Peyer's patch (tissue), 4 donors: Measurements from ENCODE around the gene WWTR1.

Experiments used
- POLR2A ChIP-seq, 2 donors: fragments of 450-650 bp; IDR thresholded peaks; one replicate each; pipeline ENCODE4 v1.5.1; 2017; ENCODE audit warnings: antibody characterized with exemption in 2 of 2, mild to moderate bottlenecking in 2 of 2, moderate library complexity in 2 of 2
- TF ChIP-seq, protein P1 (sequence below), 6 experiments: fragments of 450-650 bp in 4 of 6; fragments of 200-600 bp in 2 of 6; sonication (generic) in 1 of 6; IDR thresholded peaks; one replicate each; pipeline ENCODE4 v1.5.1; 2017 to 2019; ENCODE audit warnings: antibody characterized with exemption in 6 of 6, mild to moderate bottlenecking in 3 of 6, moderate library complexity in 1 of 6

DNA sequence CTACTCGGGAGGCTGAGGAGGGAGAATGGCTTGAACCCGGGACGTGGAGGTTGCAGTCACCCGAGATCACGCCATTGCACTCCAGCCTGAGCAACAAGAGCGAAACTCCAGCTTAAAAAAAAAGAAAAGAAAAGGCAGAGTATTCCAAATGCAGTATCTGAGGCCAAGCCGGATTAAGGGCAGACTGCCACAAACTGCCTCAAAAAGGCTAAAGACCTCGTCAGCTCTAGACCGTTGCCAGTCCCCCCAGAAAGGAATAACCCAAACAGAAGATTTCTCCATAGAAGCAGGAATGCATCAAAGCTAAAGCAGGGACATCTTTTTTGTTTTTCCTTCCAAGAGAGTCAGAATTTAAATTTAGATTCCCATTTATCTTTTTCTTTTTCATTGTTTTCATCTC is 110.4 kb downstream of the WWTR1 start:
- TF ChIP-seq, protein P1, sequence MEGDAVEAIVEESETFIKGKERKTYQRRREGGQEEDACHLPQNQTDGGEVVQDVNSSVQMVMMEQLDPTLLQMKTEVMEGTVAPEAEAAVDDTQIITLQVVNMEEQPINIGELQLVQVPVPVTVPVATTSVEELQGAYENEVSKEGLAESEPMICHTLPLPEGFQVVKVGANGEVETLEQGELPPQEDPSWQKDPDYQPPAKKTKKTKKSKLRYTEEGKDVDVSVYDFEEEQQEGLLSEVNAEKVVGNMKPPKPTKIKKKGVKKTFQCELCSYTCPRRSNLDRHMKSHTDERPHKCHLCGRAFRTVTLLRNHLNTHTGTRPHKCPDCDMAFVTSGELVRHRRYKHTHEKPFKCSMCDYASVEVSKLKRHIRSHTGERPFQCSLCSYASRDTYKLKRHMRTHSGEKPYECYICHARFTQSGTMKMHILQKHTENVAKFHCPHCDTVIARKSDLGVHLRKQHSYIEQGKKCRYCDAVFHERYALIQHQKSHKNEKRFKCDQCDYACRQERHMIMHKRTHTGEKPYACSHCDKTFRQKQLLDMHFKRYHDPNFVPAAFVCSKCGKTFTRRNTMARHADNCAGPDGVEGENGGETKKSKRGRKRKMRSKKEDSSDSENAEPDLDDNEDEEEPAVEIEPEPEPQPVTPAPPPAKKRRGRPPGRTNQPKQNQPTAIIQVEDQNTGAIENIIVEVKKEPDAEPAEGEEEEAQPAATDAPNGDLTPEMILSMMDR (IDR thresholded peaks at IDR 0.05): no peak
- TF ChIP-seq POLR2A (IDR thresholded peaks at IDR 0.05): no peak
